ENCODE measurements around the gene TUFT1. TPM values are rescaled to one million over a fixed set of nuclear protein-coding genes. Genes with fewer than 3 reads are reported as not detected.

Gene TUFT1
- total RNA-seq, 1 donor, result 5.4 TPM

- no peak for TF ChIP-seq CTCF (IDR thresholded peaks at IDR 0.05; ENCODE audit: insufficient read depth, low read length)
- no peak overlapping the region for H3K4me3 ChIP-seq (ENCODE audit: low read depth, low read length)
Observed at GRCh38 chr1:151611288-151611790, 71.2 kb downstream of the TUFT1 start.

GRCh38 chr1:151611832-151612500 lies 71.9 kb downstream of the TUFT1 start, which contains the start of gene SNX27:
SNX27 (plus strand) TSS chr1:151612050; CDS start chr1:151612202, 152 bp downstream.
- TF ChIP-seq CTCF (IDR thresholded peaks at IDR 0.05; ENCODE audit: insufficient read depth, low read length), result no peak
- H3K4me3 ChIP-seq (ENCODE audit: low read depth, low read length), result peak within 1 kb of the TSS; percentile 91
- DNase-seq (ENCODE audit: low read depth), result peak; percentile 92

More at GRCh38 chr1:151611288-151611790, 71.2 kb downstream of the TUFT1 start:
- peak; percentile 83 for DNase-seq (ENCODE audit: low read depth)

- no peak for TF ChIP-seq CTCF (IDR thresholded peaks at IDR 0.05; ENCODE audit: insufficient read depth, low read length)
- peak overlapping the region; percentile 91 for H3K4me3 ChIP-seq (ENCODE audit: low read depth, low read length)
- no peak for DNase-seq (ENCODE audit: low read depth)
Observed at GRCh38 chr1:151612501-151613281, 72.6 kb downstream of the TUFT1 start.

GRCh38 chr1:151613282-151613780 lies 73.2 kb downstream of the TUFT1 start:
- no peak for DNase-seq (ENCODE audit: low read depth)
- peak overlapping the region; percentile 91 for H3K4me3 ChIP-seq (ENCODE audit: low read depth, low read length)
- TF ChIP-seq CTCF (IDR thresholded peaks at IDR 0.05; ENCODE audit: insufficient read depth, low read length), result no peak

GRCh38 chr1:151615711-151616504 lies 75.8 kb downstream of the TUFT1 start:
- no peak overlapping the region for H3K4me3 ChIP-seq (ENCODE audit: low read depth, low read length)
- TF ChIP-seq CTCF (IDR thresholded peaks at IDR 0.05; ENCODE audit: insufficient read depth, low read length), result no peak
- no peak for DNase-seq (ENCODE audit: low read depth)

GRCh38 chr1:151616505-151616849 lies 76.4 kb downstream of the TUFT1 start:
- TF ChIP-seq CTCF (IDR thresholded peaks at IDR 0.05; ENCODE audit: insufficient read depth, low read length), result no peak
- no peak overlapping the region for H3K4me3 ChIP-seq (ENCODE audit: low read depth, low read length)
- DNase-seq (ENCODE audit: low read depth), result no peak

Data from fibroblast of the aortic adventitia (primary cell).